Neural cell (in vitro differentiated cells): ENCODE results near the gene SIRPB1. TPM values are rescaled to one million over a fixed set of nuclear protein-coding genes. Genes with fewer than 3 reads are reported as not detected.

Experiments used
- H2AFZ ChIP-seq: fragments of 200-600, 300-800 bp; sonication (generic), shearing (Covaris generic); 2 replicates; pipeline ENCODE4 v1.6.0; 2014; ENCODE audit warnings: low read depth, mild to moderate bottlenecking, antibody characterized with exemption, low read length, moderate library complexity
- H3F3A ChIP-seq: fragments of 200-600 bp; shearing (Covaris generic); 2 replicates; pipeline ENCODE4 v1.6.1; 2016; ENCODE audit warnings: mild to moderate bottlenecking, moderate library complexity, mixed read lengths, antibody characterized with exemption, low read length; ENCODE audit not compliant: insufficient read depth, poor library complexity, severe bottlenecking
- H3K27ac ChIP-seq: fragments of 200-600, 300-800 bp; sonication (generic), shearing (Covaris generic); 2 replicates; pipeline ENCODE4 v1.5.1; 2014; ENCODE audit warnings: mild to moderate bottlenecking, low read length, moderate library complexity
- H3K27me3 ChIP-seq: fragments of 300-800, 200-600 bp; sonication (generic), shearing (Covaris generic); 2 replicates; pipeline ENCODE4 v1.6.0; 2014; ENCODE audit warnings: mild to moderate bottlenecking, low read depth, low read length, moderate library complexity; ENCODE audit not compliant: insufficient read depth
- H3K36me3 ChIP-seq: fragments of 300-800, 200-600 bp; sonication (generic), shearing (Covaris generic); 2 replicates; pipeline ENCODE4 v1.5.1; 2014; ENCODE audit warnings: mild to moderate bottlenecking, antibody characterized with exemption, low read length, moderate library complexity; ENCODE audit not compliant: insufficient read depth
- H3K4me2 ChIP-seq: fragments of 300-800, 200-600 bp; sonication (generic), shearing (Covaris generic); 2 replicates; pipeline ENCODE4 v1.6.0; 2014; ENCODE audit warnings: mild to moderate bottlenecking, low read length
- H3K4me3 ChIP-seq: fragments of 300-800, 200-600 bp; sonication (generic), shearing (Covaris generic); 2 replicates; pipeline ENCODE4 v1.5.1; 2014; ENCODE audit warnings: mild to moderate bottlenecking, low read length, moderate library complexity
- H3K79me2 ChIP-seq: fragments of 200-600 bp; shearing (Covaris generic); replicated peaks from 2 replicates; pipeline ENCODE4 v1.6.0; 2014; ENCODE audit warnings: mild to moderate bottlenecking, low read length, moderate library complexity; ENCODE audit not compliant: insufficient read depth
- H3K9ac ChIP-seq: fragments of 300-800, 200-600 bp; sonication (generic), shearing (Covaris generic); 2 replicates; pipeline ENCODE4 v1.6.1; 2016; ENCODE audit warnings: mild to moderate bottlenecking, low read length, mixed read lengths
- H3K9me2 ChIP-seq: fragments of 200-600 bp; shearing (Covaris generic); 2 replicates; pipeline ENCODE4 v1.6.1; 2016; ENCODE audit warnings: mild to moderate bottlenecking, low read length, mixed read lengths; ENCODE audit not compliant: insufficient read depth
- H3K9me3 ChIP-seq: fragments of 200-600, 300-800 bp; sonication (generic), shearing (Covaris generic); 2 replicates; pipeline ENCODE4 v1.6.1; 2016; ENCODE audit warnings: mild to moderate bottlenecking, mixed run types, low read length, moderate library complexity, mixed read lengths
- H4K20me1 ChIP-seq: fragments of 200-600 bp; shearing (Covaris generic); 2 replicates; pipeline ENCODE4 v1.6.1; 2016; ENCODE audit warnings: mild to moderate bottlenecking, mixed run types; ENCODE audit not compliant: insufficient read depth
- EP300 ChIP-seq: fragments of 450-650 bp; conservative IDR thresholded peaks from 2 replicates; pipeline ENCODE4 v1.6.1; 2014; ENCODE audit warnings: antibody characterized with exemption, mild to moderate bottlenecking, moderate library complexity; ENCODE audit not compliant: poor library complexity, severe bottlenecking
- EZH2 ChIP-seq: fragments of 200-600, 300-800 bp; shearing (Covaris generic), sonication (generic); IDR thresholded peaks from 2 replicates; pipeline ENCODE4 v1.6.1; 2014; ENCODE audit warnings: antibody characterized with exemption, low read length, borderline replicate concordance, mild to moderate bottlenecking; ENCODE audit not compliant: insufficient read depth, poor library complexity, severe bottlenecking
- MXI1 ChIP-seq: fragments of 450-650 bp; conservative IDR thresholded peaks from 2 replicates; pipeline ENCODE4 v1.6.1; 2014; ENCODE audit warnings: antibody characterized with exemption, mild to moderate bottlenecking; ENCODE audit not compliant: poor library complexity, severe bottlenecking
- POLR2AphosphoS5 ChIP-seq: IDR thresholded peaks from 2 replicates; pipeline ENCODE4 v1.6.1; 2012
- RAD21 ChIP-seq: fragments of 450-650 bp; conservative IDR thresholded peaks from 2 replicates; pipeline ENCODE4 v1.6.1; 2014; ENCODE audit warnings: antibody characterized with exemption, mild to moderate bottlenecking, moderate library complexity
- REST ChIP-seq: IDR thresholded peaks from 2 replicates; pipeline ENCODE4 v1.6.1; 2012; ENCODE audit warnings: borderline replicate concordance
- SMC3 ChIP-seq: fragments of 450-650 bp; conservative IDR thresholded peaks from 2 replicates; pipeline ENCODE4 v1.6.1; 2014; ENCODE audit warnings: antibody characterized with exemption, mild to moderate bottlenecking, moderate library complexity; ENCODE audit not compliant: poor library complexity
- TAF1 ChIP-seq: IDR thresholded peaks from 2 replicates; pipeline ENCODE4 v1.6.1; 2012; ENCODE audit warnings: low read depth
- polyA plus RNA-seq: library from polyadenylated mRNA; depleted of rRNA; stranded (reverse); fragments of >200 nt; gene quantifications from 2 replicates; pipeline ENCODE4 v1.2.3, GENCODE V29; 2014
- TF ChIP-seq, protein P1 (sequence below): fragments of 450-650 bp; IDR thresholded peaks from 2 replicates; pipeline ENCODE4 v1.5.1; 2014; ENCODE audit warnings: antibody characterized with exemption, mild to moderate bottlenecking, moderate library complexity; ENCODE audit not compliant: poor library complexity, severe bottlenecking

Gene SIRPB1
- polyA plus RNA-seq, 1 donor from 2014 or later, result 0.20 TPM

GRCh38 chr20:1595333-1595732 is 24.5 kb downstream of the SIRPB1 start:
- Histone ChIP-seq H3K4me3 (no peak overlapping the region), H3F3A (no peaks in the 10 kb centered on the region), H4K20me1 (no peaks in the 10 kb centered on the region), H3K9me3 (no peaks in the 10 kb centered on the region), H3K27me3 (no peaks in the 10 kb centered on the region), H3K79me2 (no peaks in the 10 kb centered on the region), H3K27ac (no peak overlapping the region), H2AFZ (no peak overlapping the region), H3K36me3 (no peaks in the 10 kb centered on the region), H3K4me2 (no peak overlapping the region), H3K9me2 (no peaks in the 10 kb centered on the region), H3K9ac (no peak overlapping the region)
- TF ChIP-seq MXI1 (no peak), EP300 (no peak), RAD21 (no peak), EZH2 (no peak), SMC3 (no peak)
- TF ChIP-seq, protein P1, sequence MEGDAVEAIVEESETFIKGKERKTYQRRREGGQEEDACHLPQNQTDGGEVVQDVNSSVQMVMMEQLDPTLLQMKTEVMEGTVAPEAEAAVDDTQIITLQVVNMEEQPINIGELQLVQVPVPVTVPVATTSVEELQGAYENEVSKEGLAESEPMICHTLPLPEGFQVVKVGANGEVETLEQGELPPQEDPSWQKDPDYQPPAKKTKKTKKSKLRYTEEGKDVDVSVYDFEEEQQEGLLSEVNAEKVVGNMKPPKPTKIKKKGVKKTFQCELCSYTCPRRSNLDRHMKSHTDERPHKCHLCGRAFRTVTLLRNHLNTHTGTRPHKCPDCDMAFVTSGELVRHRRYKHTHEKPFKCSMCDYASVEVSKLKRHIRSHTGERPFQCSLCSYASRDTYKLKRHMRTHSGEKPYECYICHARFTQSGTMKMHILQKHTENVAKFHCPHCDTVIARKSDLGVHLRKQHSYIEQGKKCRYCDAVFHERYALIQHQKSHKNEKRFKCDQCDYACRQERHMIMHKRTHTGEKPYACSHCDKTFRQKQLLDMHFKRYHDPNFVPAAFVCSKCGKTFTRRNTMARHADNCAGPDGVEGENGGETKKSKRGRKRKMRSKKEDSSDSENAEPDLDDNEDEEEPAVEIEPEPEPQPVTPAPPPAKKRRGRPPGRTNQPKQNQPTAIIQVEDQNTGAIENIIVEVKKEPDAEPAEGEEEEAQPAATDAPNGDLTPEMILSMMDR, result no peak

GRCh38 chr20:1588533-1589460 is 31.0 kb downstream of the SIRPB1 start:
- H3K4me2 ChIP-seq, result no peak overlapping the region

More at GRCh38 chr20:1588533-1589460, 31.0 kb downstream of the SIRPB1 start:
- no peaks in the 10 kb centered on the region for H3K9me3 ChIP-seq
- H3K79me2 ChIP-seq, result no peaks in the 10 kb centered on the region
- no peak overlapping the region for H3K9ac ChIP-seq
- no peak overlapping the region for H3K4me3 ChIP-seq
- H3K27ac ChIP-seq, result no peak overlapping the region
- no peaks in the 10 kb centered on the region for H3K9me2 ChIP-seq
- H2AFZ ChIP-seq, result no peak overlapping the region
- H3F3A ChIP-seq, result no peaks in the 10 kb centered on the region
- no peaks in the 10 kb centered on the region for H4K20me1 ChIP-seq
- no peak for TF ChIP-seq MXI1
- no peak for TF ChIP-seq TAF1
- no peak for TF ChIP-seq EZH2
- TF ChIP-seq, protein P1, result no peak
- TF ChIP-seq SMC3, result no peak
- TF ChIP-seq REST, result no peak
- TF ChIP-seq POLR2AphosphoS5, result no peak
- TF ChIP-seq RAD21, result no peak
- no peak for TF ChIP-seq EP300
- H3K36me3 ChIP-seq, result no peaks in the 10 kb centered on the region
- no peaks in the 10 kb centered on the region for H3K27me3 ChIP-seq
